ENCODE measurements around the gene IYD.

- TF ChIP-seq POLR2A (IDR thresholded peaks at IDR 0.05; ENCODE audit: low read length) (no peak), GATA1 (IDR thresholded peaks at IDR 0.05; ENCODE audit: low read depth, low read length) (no peak)
Measured at GRCh38 chr6:150394053-150394898, 25.5 kb downstream of the IYD start.

Measured in erythroblast (primary cell).